B cell (primary cell): ENCODE measurements around the gene LRRC74B. TPM values are rescaled to one million over a fixed set of nuclear protein-coding genes. Genes with fewer than 3 reads are reported as not detected.

Source experiments
- ATAC-seq: fragments of 200-7000 bp; cut with Tn5 transposase; one replicate; pipeline ENCODE4 v1.10.0; 2021; ENCODE audit warnings: low read depth, mild to moderate bottlenecking, moderate number of reproducible peaks, moderate library complexity
- CTCF ChIA-PET: fragments of 350-600 bp; sonication (Branson Sonifier 250); formaldehyde crosslinking; loops from one replicate; lab custom pipeline; 2021; ENCODE audit warnings: antibody characterized with exemption, inconsistent platforms; lab: Charles Lee
- POLR2A ChIA-PET: fragments of 350-600 bp; sonication (Branson Sonifier 250); formaldehyde crosslinking; loops from one replicate; lab custom pipeline; 2021; ENCODE audit warnings: antibody characterized with exemption; lab: Charles Lee
- DNase-seq: peaks from one replicate; pipeline ENCODE4 v3.0.0; 2013
- H2AFZ ChIP-seq: 2 replicates; pipeline ENCODE4 v1.6.1; 2012; ENCODE audit warnings: mild to moderate bottlenecking, low read depth, low read length; ENCODE audit not compliant: insufficient read depth, poor library complexity, severe bottlenecking
- H3K27ac ChIP-seq, 2 donors: 1 replicate in 1 of 2; 2 replicates in 1 of 2; pipeline ENCODE4 v1.5.1; 2012 to 2013; ENCODE audit warnings: low read length in 2 of 2, mild to moderate bottlenecking in 2 of 2, moderate library complexity in 1 of 2
- H3K27me3 ChIP-seq, 4 experiments: fragments of 200-600 bp in 1 of 4; sonication (generic) in 1 of 4; replicated peaks in 1 of 4; 1 replicate in 2 of 4; 2 replicates in 2 of 4; pipeline versions ENCODE4 v1.6.1 to v1.7.0; 2013 to 2016; ENCODE audit warnings: low read length in 3 of 4, mild to moderate bottlenecking in 2 of 4, mixed read lengths in 1 of 4, moderate library complexity in 1 of 4; ENCODE audit not compliant: insufficient read depth in 4 of 4, control insufficient read depth in 3 of 4; ENCODE audit errors: control extremely low read depth in 1 of 4
- H3K36me3 ChIP-seq, 2 experiments: replicated peaks in 1 of 2; 1 replicate in 1 of 2; 2 replicates in 1 of 2; pipeline versions ENCODE4 v1.6.1 to v1.7.1; 2013; ENCODE audit warnings: low read length in 1 of 2; ENCODE audit not compliant: insufficient read depth in 2 of 2, control insufficient read depth in 1 of 2; ENCODE audit errors: control extremely low read depth in 1 of 2, extremely low read depth in 1 of 2
- H3K4me1 ChIP-seq, 2 donors: fragments of 200-600 bp in 1 of 2; sonication (generic) in 1 of 2; 1 replicate in 1 of 2; 2 replicates in 1 of 2; pipeline versions ENCODE4 v1.5.1 to v1.6.1; 2013 to 2017; ENCODE audit warnings: low read length in 2 of 2; ENCODE audit not compliant: control insufficient read depth in 2 of 2, insufficient read depth in 2 of 2
- H3K4me2 ChIP-seq: replicated peaks from 2 replicates; pipeline ENCODE3; 2012; ENCODE audit warnings: mild to moderate bottlenecking, low read depth, low read length; ENCODE audit not compliant: poor library complexity, severe bottlenecking
- H3K4me3 ChIP-seq, 5 experiments: fragments of 200-600 bp in 1 of 5; sonication (generic) in 1 of 5; 1 replicate in 3 of 5; 2 replicates in 2 of 5; pipeline versions ENCODE4 v1.5.1 to v1.7.0; 2011 to 2016; ENCODE audit warnings: low read length in 4 of 5, mild to moderate bottlenecking in 4 of 5, low read depth in 2 of 5, control low read depth in 1 of 5, moderate library complexity in 1 of 5; ENCODE audit not compliant: insufficient read depth in 1 of 5; ENCODE audit errors: control extremely low read depth in 1 of 5, extremely low read depth in 1 of 5
- H3K79me2 ChIP-seq: fragments of 200-600 bp; sonication (generic); one replicate; pipeline ENCODE4 v1.6.0; 2016; ENCODE audit warnings: low read length; ENCODE audit not compliant: control insufficient read depth, insufficient read depth
- H3K9ac ChIP-seq: fragments of 200-600 bp; sonication (generic); 2 replicates; pipeline ENCODE4 v1.6.1; 2017; ENCODE audit warnings: mild to moderate bottlenecking, low read length, moderate library complexity
- H3K9me3 ChIP-seq, 3 donors: one replicate each; pipeline versions ENCODE4 v1.6.1 to v1.7.1; 2013; ENCODE audit warnings: low read length in 2 of 3; ENCODE audit not compliant: control insufficient read depth in 2 of 3, insufficient read depth in 1 of 3; ENCODE audit errors: control extremely low read depth in 1 of 3
- H4K20me1 ChIP-seq: 2 replicates; pipeline ENCODE4 v1.6.0; 2012; ENCODE audit warnings: mild to moderate bottlenecking, low read length; ENCODE audit not compliant: insufficient read depth, control insufficient read depth, poor library complexity, severe bottlenecking
- H3K27ac Mint-ChIP-seq: one replicate; pipeline ENCODE4 v1.8.0; 2021; ENCODE audit warnings: mixed read lengths
- H3K27me3 Mint-ChIP-seq: one replicate; pipeline ENCODE4 v1.8.0; 2021; ENCODE audit warnings: mixed read lengths
- H3K4me1 Mint-ChIP-seq: one replicate; pipeline ENCODE4 v1.8.0; 2021; ENCODE audit warnings: mixed read lengths
- H3K4me3 Mint-ChIP-seq: one replicate; pipeline ENCODE4 v1.8.0; 2021; ENCODE audit warnings: mixed read lengths
- H3K9me3 Mint-ChIP-seq: one replicate; pipeline ENCODE4 v1.8.0; 2022; ENCODE audit warnings: mixed read lengths; ENCODE audit not compliant: insufficient read depth
- EZH2 ChIP-seq: IDR thresholded peaks from 2 replicates; pipeline ENCODE4 v1.6.1; 2012; ENCODE audit warnings: borderline replicate concordance, low read depth, mild to moderate bottlenecking, moderate library complexity, low read length; ENCODE audit not compliant: insufficient read depth, poor library complexity, severe bottlenecking
- WGBS: methylation state at CpG from one replicate; pipeline ENCODE4 v1.1.5; 2013; ENCODE audit warnings: missing lambda C conversion rate; ENCODE audit not compliant: insufficient coverage; 5-methylcytosine and 5-hydroxymethylcytosine counted together
- intact Hi-C: fragments of 100-400 bp; cut with micrococcal nuclease; formaldehyde crosslinking; loops from one replicate; pipeline ENCODE4 v1.10.0; 2022
- polyA plus RNA-seq: library from polyadenylated mRNA; depleted of rRNA; stranded (reverse); fragments of >200 nt; gene quantifications from 2 replicates; pipeline ENCODE4 v1.2.3, GENCODE V29; 2012
- total RNA-seq, 2 donors: library from RNA; stranded (reverse); fragments of 120-200 nt in 1 of 2; gene quantifications; 1 replicate in 1 of 2; 2 replicates in 1 of 2; pipeline versions ENCODE4 v1.2.3 to v1.2.4, GENCODE V29; 2013 to 2022
- TF ChIP-seq, protein P1 (sequence below): fragments of 200-600 bp; IDR thresholded peaks from one replicate; pipeline ENCODE4 v1.8.0; 2022; ENCODE audit warnings: antibody characterized with exemption, mild to moderate bottlenecking

The LRRC74B gene
- total and polyA plus RNA-seq, 2 donors (not counting 1 experiment from before 2014, with no cell fraction given) = 0.01 to 0.17 TPM

DNA sequence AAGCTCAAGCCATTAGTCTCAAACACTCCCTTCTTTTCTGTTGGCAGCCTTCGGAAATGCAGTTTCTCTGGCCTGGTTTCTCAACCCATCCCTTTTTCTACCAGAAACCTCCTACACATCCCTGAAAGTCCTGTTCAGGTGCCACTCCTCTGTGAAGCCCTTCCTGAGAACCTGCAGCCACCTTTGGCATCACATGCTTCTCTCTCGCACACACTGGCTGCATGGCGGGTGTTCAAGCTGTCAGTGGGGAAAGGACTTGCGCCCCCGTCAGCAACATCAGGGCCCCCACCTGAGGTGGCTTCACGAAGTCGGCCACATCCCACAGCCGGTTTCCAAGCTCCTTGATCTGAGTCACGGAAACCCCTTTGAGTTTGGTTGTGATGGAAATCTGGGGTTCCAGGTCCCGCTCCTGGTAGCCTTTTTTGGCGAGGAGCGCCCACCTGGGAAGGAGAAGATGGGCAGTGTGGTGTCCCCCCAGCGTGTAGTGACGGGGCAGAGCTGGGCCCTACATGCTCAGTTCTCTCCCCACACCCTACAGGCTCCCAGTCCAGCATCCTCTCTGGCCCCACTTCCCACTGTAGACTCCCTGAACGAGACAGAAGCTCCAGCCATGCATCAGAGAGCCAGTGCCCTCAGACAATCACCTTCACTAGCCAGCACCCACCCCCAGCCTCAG lies 1.7 kb upstream of the LRRC74B start:
- no peaks in the 10 kb centered on the region for H3K79me2 ChIP-seq
- peaks cover 0 to 30% (median 7%) of the 10 kb centered on the region in 4 experiments for H3K27me3 ChIP-seq
- no peak overlapping the region for H3K9ac ChIP-seq
- peaks cover 23 to 24% of the 10 kb centered on the region in 2 donors for H3K4me1 ChIP-seq
- no peaks in the 10 kb centered on the region for H3K9me3 ChIP-seq
- H3K9me3 Mint-ChIP-seq = no peaks in the 10 kb centered on the region
- H3K27ac ChIP-seq = no peak overlapping the region
- ChIA-PET CTCF (interaction anchor here (0.6 kb wide), 1 partner anchor 11 kb away, joined by 3 read pairs; no protein-coding TSS in a partner anchor), POLR2A (interaction anchor here (0.9 kb wide), 1 partner anchor 41 kb away, joined by 3 read pairs; no protein-coding TSS in a partner anchor)
- H3K36me3 ChIP-seq = no peaks in the 10 kb centered on the region
- no peak overlapping the region for H3K4me3 ChIP-seq
- H3K27me3 Mint-ChIP-seq = peaks cover 29% of the 10 kb centered on the region
- H3K4me3 Mint-ChIP-seq = no peak overlapping the region
- ATAC-seq (no peak), DNase-seq (no peak)
- no peaks in the 10 kb centered on the region for H4K20me1 ChIP-seq
- no peak overlapping the region for H2AFZ ChIP-seq
- intact Hi-C loops = loop anchor here (10.0 kb wide), 1 partner anchor 59 kb away; the partner anchor contains the start of gene LZTR1
- H3K4me1 Mint-ChIP-seq = peaks cover 20% of the 10 kb centered on the region
- H3K27ac Mint-ChIP-seq = no peak overlapping the region
- WGBS = 91% methylated on average over 9 of the region's 15 CpGs
- TF ChIP-seq EZH2 = no peak
- TF ChIP-seq, protein P1, sequence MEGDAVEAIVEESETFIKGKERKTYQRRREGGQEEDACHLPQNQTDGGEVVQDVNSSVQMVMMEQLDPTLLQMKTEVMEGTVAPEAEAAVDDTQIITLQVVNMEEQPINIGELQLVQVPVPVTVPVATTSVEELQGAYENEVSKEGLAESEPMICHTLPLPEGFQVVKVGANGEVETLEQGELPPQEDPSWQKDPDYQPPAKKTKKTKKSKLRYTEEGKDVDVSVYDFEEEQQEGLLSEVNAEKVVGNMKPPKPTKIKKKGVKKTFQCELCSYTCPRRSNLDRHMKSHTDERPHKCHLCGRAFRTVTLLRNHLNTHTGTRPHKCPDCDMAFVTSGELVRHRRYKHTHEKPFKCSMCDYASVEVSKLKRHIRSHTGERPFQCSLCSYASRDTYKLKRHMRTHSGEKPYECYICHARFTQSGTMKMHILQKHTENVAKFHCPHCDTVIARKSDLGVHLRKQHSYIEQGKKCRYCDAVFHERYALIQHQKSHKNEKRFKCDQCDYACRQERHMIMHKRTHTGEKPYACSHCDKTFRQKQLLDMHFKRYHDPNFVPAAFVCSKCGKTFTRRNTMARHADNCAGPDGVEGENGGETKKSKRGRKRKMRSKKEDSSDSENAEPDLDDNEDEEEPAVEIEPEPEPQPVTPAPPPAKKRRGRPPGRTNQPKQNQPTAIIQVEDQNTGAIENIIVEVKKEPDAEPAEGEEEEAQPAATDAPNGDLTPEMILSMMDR = no peak
- H3K4me2 ChIP-seq = no peak overlapping the region
